ENCODE results near the gene NCK2.

The NCK2 gene

DNA sequence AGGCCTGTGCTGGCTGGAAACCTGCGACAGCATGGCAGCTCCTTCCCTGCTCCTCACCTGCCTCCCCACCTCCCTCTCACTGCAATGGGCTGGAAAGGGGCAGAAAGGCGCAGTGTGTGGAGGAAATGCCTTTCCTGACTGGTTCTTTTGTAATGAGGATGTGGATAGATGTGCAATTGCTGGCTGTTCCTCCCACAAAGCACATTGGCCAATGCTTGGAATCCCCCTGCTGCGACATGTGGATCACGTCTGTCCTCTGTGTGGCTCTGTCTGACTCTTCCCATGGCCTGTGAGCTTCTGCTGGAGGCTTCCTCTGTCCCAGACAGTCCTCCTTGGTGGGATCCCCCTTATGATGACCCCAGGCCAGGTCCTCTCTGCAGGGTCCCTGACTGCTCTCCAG lies 172.5 kb downstream of the NCK2 start:
- Histone ChIP-seq H3K9me2 (replicated peaks; ENCODE audit: low read depth, low read length) (no peaks in the 10 kb centered on the region), H3K4me2 (ENCODE audit: low read depth, low read length, poor library complexity, severe bottlenecking) (no peak overlapping the region), H4K20me1 (ENCODE audit: insufficient read depth, low read length, poor library complexity, severe bottlenecking) (no peaks in the 10 kb centered on the region), H3K9ac (ENCODE audit: low read depth, low read length, poor library complexity, severe bottlenecking) (no peak overlapping the region), H3K79me2 (ENCODE audit: insufficient read depth, low read length) (no peaks in the 10 kb centered on the region), H2AFZ (ENCODE audit: low read length) (no peak overlapping the region), H3K27me3 (ENCODE audit: insufficient read depth, low read length, poor library complexity, severe bottlenecking) (no peaks in the 10 kb centered on the region), H3F3A (ENCODE audit: low read depth) (no peaks in the 10 kb centered on the region), H3K4me3 (ENCODE audit: low read length, poor library complexity, severe bottlenecking) (no peak overlapping the region), H3K9me3 (ENCODE audit: insufficient read depth, low read depth, low read length) (peaks cover 10% of the 10 kb centered on the region; the same call in 1 of the 2 replicates), H3K36me3 (ENCODE audit: insufficient read depth, low read length) (no peaks in the 10 kb centered on the region), H3K4me1 (ENCODE audit: insufficient read depth, low read length, poor library complexity, severe bottlenecking) (no peaks in the 10 kb centered on the region)
- no peak for TF ChIP-seq EZH2phosphoT487 (IDR thresholded peaks at IDR 0.05; ENCODE audit: borderline replicate concordance)
- TF ChIP-seq, protein P1, sequence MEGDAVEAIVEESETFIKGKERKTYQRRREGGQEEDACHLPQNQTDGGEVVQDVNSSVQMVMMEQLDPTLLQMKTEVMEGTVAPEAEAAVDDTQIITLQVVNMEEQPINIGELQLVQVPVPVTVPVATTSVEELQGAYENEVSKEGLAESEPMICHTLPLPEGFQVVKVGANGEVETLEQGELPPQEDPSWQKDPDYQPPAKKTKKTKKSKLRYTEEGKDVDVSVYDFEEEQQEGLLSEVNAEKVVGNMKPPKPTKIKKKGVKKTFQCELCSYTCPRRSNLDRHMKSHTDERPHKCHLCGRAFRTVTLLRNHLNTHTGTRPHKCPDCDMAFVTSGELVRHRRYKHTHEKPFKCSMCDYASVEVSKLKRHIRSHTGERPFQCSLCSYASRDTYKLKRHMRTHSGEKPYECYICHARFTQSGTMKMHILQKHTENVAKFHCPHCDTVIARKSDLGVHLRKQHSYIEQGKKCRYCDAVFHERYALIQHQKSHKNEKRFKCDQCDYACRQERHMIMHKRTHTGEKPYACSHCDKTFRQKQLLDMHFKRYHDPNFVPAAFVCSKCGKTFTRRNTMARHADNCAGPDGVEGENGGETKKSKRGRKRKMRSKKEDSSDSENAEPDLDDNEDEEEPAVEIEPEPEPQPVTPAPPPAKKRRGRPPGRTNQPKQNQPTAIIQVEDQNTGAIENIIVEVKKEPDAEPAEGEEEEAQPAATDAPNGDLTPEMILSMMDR (conservative IDR thresholded peaks at IDR 0.05; ENCODE audit: low read length) = no peak

DNA sequence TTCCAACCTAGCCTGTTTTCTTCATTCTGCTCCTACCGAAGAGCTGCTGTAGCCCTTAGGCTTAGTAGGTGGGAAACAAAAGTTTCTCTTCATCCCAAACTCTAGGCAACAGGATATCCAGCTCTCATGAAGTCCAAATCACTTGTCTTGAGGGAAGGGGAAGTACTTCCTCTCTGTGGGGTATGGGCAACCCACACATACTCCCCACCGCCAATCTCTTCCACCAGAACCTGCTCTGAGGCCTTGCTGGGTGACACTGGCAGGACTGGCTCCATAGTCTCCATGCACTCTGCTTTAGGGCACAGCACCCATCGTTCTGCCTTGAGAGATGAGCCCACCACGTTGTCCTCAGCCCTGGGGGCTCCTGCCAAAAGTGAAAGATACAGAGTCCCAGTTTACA lies 173.0 kb downstream of the NCK2 start:
- Histone ChIP-seq H4K20me1 (ENCODE audit: insufficient read depth, low read length, poor library complexity, severe bottlenecking) (no peaks in the 10 kb centered on the region), H3K27me3 (ENCODE audit: insufficient read depth, low read length, poor library complexity, severe bottlenecking) (no peaks in the 10 kb centered on the region), H3K79me2 (ENCODE audit: insufficient read depth, low read length) (no peaks in the 10 kb centered on the region), H2AFZ (ENCODE audit: low read length) (no peak overlapping the region), H3K4me1 (ENCODE audit: insufficient read depth, low read length, poor library complexity, severe bottlenecking) (no peaks in the 10 kb centered on the region), H3F3A (ENCODE audit: low read depth) (no peaks in the 10 kb centered on the region), H3K36me3 (ENCODE audit: insufficient read depth, low read length) (no peaks in the 10 kb centered on the region), H3K9me2 (replicated peaks; ENCODE audit: low read depth, low read length) (no peaks in the 10 kb centered on the region), H3K9me3 (ENCODE audit: insufficient read depth, low read depth, low read length) (peaks cover 10% of the 10 kb centered on the region; the same call in 1 of the 2 replicates), H3K4me2 (ENCODE audit: low read depth, low read length, poor library complexity, severe bottlenecking) (no peak overlapping the region), H3K4me3 (ENCODE audit: low read length, poor library complexity, severe bottlenecking) (no peak overlapping the region), H3K9ac (ENCODE audit: low read depth, low read length, poor library complexity, severe bottlenecking) (no peak overlapping the region)
- TF ChIP-seq, protein P1 (conservative IDR thresholded peaks at IDR 0.05; ENCODE audit: low read length) = no peak
- TF ChIP-seq EZH2phosphoT487 (IDR thresholded peaks at IDR 0.05; ENCODE audit: borderline replicate concordance) = no peak

DNA sequence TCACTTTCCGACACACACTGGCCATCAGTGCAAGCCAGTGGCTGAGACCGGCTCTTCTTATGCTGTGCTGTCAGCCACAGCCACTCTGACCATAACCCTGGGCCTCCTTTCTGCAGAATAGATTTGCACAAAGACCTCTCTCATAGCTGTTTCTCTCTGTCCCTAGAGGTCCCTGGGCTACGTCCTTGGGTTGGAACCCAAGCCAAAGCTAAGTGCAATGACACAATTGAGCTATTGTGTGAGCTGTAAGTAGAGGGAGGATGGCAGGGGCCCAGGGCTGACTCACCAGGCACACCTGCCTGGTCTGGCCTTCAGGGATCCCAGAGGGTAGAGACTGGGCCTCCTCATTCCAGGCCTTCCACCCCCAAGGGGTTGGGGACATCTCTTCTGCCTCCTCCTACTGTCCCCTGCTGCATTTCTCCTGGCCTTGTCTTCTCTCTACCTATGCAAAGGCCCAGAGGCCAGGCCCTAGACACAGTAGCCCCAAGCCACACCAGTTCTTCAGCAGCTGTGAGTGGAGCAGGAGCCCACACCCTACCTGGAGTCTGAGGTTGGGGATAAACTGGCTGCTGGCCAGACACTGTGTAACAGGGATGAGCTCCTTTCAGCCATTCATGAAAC lies 174.6 kb downstream of the NCK2 start:
- H3K4me3 ChIP-seq (ENCODE audit: low read length, poor library complexity, severe bottlenecking) = no peak overlapping the region
- no peaks in the 10 kb centered on the region for H3K36me3 ChIP-seq (ENCODE audit: insufficient read depth, low read length)
- no peak for TF ChIP-seq EZH2phosphoT487 (IDR thresholded peaks at IDR 0.05; ENCODE audit: borderline replicate concordance)
- TF ChIP-seq, protein P1 (conservative IDR thresholded peaks at IDR 0.05; ENCODE audit: low read length) = no peak
- H4K20me1 ChIP-seq (ENCODE audit: insufficient read depth, low read length, poor library complexity, severe bottlenecking) = no peaks in the 10 kb centered on the region
- H3K9me2 ChIP-seq (replicated peaks; ENCODE audit: low read depth, low read length) = no peaks in the 10 kb centered on the region
- peaks cover 10% of the 10 kb centered on the region; the same call in 1 of the 2 replicates for H3K9me3 ChIP-seq (ENCODE audit: insufficient read depth, low read depth, low read length)
- H3K27me3 ChIP-seq (ENCODE audit: insufficient read depth, low read length, poor library complexity, severe bottlenecking) = no peaks in the 10 kb centered on the region
- H3K4me1 ChIP-seq (ENCODE audit: insufficient read depth, low read length, poor library complexity, severe bottlenecking) = no peaks in the 10 kb centered on the region
- H3F3A ChIP-seq (ENCODE audit: low read depth) = no peaks in the 10 kb centered on the region
- no peaks in the 10 kb centered on the region for H3K79me2 ChIP-seq (ENCODE audit: insufficient read depth, low read length)
- H2AFZ ChIP-seq (ENCODE audit: low read length) = no peak overlapping the region
- H3K4me2 ChIP-seq (ENCODE audit: low read depth, low read length, poor library complexity, severe bottlenecking) = no peak overlapping the region
- H3K9ac ChIP-seq (ENCODE audit: low read depth, low read length, poor library complexity, severe bottlenecking) = no peak overlapping the region

Measured in Loucy (cell line).